OCI-M2 (cell line): ENCODE results near the gene C2CD4B.

Source experiments
- DNase-seq: peaks from one replicate; lab custom pipeline; 2025; ENCODE audit not compliant: unreplicated experiment; lab: John Stamatoyannopoulos, UW

C2CD4B gene

DNA sequence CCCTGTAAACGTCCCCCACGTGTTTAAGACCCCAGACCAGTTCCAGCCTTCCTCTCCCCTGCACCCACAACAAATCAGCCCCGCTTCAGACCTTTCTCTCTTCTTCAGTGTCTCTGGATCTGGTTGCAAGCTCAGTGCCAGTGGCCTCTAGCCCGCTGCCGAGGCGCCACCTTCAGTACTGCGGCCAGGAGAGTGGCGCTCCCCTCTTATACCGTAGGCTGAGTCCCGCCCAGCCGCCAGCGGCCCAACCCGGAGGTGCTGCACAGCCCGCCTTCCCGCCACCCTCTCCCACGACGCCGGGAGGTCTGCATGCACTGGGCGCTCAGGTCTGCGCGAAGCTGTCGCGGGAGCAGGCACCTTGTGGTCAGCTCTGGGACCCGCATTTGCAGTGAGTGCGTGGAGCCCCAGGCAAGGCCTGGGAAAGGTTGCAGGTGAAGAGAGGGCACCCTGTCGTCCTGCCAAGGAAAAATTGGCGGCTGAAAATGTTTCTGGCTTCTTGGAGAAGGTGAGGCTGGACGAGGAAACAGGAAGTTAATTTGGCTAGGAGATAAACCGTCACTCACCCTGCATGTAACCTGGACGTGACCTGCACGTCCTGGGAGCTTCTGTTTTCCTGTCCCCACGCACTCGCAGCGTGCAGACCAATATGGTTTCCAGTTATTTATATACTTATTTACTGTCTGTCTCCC, at the start of gene C2CD4B:
C2CD4B (minus strand) TSS at position 182 of the 689 bp plus-strand sequence. CDS start 301 bp downstream, outside the sequence.
- no peak for DNase-seq

DNA sequence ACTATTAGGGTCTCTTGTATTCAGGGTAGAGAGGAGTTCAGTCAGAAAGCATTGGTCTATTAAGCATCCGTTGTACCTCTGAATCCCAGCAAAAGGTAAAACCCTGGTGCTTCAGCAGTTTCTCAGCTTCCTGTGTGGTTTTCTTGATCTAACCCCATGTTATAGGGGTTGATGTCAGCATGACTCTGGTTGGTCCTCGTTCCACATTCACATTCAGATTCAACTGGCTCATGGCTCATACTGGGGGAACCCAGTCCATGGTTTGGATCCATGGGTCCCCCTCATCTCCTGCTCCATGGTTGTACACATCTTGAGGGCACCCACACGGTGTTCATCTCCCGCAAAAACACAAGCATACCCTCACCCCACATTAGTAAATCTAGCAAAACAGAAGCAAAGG, 47.7 kb upstream of the C2CD4B start:
- DNase-seq = no peak

- no peak for DNase-seq
These were observed 46.3 kb upstream of the C2CD4B start for GRCh38 chr15:62211348-62211747.

DNA sequence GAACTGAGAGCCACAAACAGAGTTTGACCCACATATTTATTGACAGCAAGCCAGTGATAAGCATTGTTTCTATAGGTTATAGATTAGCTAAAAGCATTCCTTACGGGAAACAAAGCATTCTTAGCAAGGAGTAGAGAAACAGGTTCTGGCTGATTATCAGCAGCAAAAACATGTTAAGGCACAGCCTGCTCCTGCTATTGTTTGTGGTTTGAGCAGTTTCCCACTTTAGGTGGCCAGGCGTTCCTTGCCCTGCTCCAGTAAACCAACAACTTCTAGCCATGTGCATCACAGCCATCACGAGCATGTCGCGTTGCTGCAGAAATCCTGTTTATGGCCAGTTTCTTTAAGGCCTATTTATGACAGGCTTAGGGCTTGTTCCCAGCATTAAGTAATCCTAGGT, 44.7 kb upstream of the C2CD4B start:
- no peak for DNase-seq

DNA sequence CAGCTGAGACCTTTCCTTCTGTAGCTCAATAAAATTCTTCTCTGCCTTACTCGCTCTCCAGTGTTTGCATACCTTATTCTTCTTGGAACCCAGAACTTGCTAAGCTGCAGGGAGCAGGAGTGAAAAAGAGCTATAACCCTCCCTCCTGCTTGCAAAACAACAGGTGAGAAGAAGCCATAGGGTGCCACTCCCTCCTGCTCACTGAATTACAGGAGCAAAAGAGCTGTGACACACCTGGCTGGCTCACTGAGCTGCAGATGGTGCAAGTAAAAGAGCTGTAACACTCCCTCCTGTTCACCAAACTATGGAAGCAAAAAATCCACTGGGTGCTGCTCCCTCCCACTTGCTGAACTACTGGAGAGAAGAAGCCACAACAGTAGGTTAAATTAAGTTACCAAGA, 44.2 kb upstream of the C2CD4B start:
- no peak for DNase-seq

GRCh38 chr15:62208884-62209283, 43.8 kb upstream of the C2CD4B start:
- no peak for DNase-seq

DNA sequence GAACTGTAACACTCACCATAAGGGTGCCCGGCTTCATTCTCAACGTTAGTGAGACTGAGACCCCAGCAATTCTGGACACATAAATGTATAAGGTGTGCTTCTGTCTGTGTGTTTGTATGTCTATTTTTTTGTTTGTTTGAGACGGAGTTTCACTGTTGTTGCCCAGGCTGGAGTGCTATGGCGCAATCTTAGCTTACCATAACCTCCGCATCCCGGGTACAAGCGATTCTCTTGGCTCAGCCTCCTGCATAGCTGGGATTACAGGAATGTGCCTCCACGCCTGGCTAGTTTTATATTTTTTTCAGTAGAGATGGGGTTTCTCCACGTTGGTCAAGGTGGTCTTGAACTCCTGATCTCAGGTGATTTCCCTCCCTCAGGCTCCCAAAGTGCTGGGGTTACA, 43.3 kb upstream of the C2CD4B start:
- DNase-seq = no peak

- DNase-seq = no peak
These were observed 25.6 kb upstream of the C2CD4B start for GRCh38 chr15:62190675-62191074.

DNA sequence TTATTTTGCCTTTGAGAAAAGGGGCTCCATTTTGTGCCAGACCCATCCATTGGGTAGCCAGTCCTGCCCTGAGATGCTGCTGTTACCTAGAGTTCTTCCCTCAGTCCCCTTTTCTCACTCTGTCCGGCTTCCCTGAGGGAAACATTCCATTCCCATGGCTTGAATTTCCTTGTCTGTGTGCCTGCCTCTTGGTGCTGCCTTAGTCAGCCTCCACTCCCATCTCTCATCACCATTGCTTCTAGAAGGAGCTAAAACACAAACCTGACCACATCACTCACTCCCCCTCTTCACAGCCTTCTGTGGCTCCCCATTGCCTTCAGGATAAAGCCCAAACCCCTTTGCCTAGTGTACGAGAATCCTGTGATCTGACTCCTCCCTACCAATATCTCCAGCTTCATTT, 25.2 kb upstream of the C2CD4B start:
- DNase-seq = no peak

- no peak for DNase-seq
These were observed 23.7 kb upstream of the C2CD4B start for GRCh38 chr15:62188744-62189143.

GRCh38 chr15:62187910-62188309, 22.8 kb upstream of the C2CD4B start:
- DNase-seq = no peak

DNA sequence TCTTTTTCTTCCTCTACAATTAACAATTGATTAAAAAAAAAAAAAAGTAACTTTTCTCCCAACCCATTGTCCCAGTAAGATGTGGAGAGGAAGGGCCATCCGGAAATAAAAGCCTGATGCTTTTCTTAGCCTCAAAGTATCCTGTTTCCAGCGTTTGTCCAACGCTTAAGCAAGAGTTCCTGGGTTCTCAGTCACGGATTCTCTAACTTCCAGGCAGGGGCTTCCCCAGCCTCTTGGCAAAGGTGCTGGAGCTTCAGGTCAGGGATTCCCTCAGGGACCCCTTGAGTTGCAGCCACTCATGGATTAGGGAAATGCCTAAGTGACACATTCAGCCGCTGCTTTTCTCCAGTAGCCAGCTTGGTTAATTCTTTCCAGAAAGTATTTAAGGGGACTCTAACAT, 22.3 kb upstream of the C2CD4B start:
- no peak for DNase-seq

DNA sequence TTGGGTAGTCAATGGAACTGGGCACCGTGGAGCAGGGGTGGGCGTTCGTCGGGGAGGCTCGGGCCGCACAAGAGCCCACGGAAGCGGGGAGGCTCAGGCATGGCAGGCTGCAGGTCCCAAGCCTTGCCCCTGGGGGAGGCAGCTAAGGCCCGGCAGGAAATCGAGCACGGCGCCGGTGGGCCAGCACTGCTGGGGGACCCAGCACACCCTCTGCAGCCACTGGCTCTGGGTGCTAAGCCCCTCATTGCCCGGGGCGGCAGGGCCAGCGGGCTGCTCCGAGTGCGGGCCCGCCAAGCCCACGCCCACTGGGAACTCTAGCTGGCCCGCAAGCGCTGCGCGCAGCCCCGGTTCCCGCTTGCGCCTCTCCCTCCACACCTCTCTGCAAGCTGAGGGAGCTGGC, 21.5 kb upstream of the C2CD4B start:
- no peak for DNase-seq

DNA sequence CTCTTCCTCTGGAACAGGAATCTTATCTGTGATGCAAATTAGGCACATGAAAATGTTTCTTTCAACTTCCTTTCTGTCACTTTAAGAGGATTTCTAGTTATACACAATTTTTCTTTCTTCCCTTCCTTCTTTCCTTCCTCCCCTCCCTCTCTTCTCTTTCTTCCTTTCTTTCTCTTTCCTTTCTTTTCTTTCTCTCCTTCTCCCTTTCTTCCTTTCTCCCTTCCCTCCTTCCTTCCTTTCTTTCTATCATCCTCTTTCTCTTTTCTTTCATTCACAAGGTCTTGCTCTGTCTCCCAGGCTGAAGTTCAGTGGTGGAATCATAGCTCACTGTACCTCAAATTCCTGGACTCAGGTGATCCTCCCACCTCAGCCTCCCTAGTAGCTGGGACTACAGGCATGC, 18.0 kb upstream of the C2CD4B start:
- DNase-seq = no peak

DNA sequence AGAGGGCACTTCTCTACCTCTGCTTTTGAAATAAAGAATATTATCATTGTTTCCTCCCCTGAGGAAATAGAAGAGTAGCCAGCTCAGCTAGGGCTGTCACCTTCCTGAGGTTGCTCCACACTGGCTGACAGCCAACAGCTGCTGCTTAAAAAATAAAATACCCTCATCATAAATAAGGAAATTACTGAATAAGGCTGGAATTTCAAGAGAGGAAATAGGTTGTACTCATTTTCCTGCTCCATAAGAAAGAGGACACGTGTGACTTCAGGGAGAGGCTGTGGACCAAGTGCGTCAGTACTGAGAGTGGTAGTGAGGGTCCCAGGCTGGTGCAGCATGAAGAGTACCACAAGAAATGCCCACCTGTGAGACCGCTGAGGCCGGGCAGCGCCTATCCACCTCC, 8.1 kb upstream of the C2CD4B start:
- DNase-seq = no peak

GRCh38 chr15:62171882-62172281, 6.8 kb upstream of the C2CD4B start:
- no peak for DNase-seq

- no peak for DNase-seq
These were observed 799 bp upstream of the C2CD4B start for GRCh38 chr15:62165793-62166375.

- DNase-seq = no peak
These were observed 535 bp downstream of the C2CD4B start for GRCh38 chr15:62164396-62165103.

GRCh38 chr15:62164014-62164395, 1.1 kb downstream of the C2CD4B start:
- no peak for DNase-seq

GRCh38 chr15:62163397-62164013, 1.6 kb downstream of the C2CD4B start:
- no peak for DNase-seq

DNA sequence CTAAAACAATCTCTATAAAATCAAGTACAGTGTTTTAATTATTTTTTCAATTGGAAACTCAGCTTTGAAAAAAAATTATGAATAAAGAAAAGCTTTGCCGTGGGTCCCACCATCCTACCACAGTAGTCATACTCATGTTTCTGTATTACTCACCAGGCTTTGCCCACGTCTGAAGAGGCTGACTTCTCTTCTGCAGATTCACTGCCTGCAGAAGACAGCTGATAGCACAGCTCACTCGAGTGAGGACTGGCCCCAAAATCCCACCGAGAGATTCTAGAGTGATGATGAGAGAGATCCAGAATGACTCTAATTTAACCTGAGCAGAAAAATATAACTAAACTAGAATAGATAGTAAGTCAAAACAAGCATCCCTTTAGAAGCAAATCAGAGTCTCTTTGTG, 11.9 kb downstream of the C2CD4B start:
- DNase-seq = no peak

GRCh38 chr15:62150445-62150844, 14.6 kb downstream of the C2CD4B start:
- DNase-seq = no peak
